Nephron (organoid): Measurements from ENCODE around the gene SPTBN4.
"Not testable (repeated sequence)": the region's sequence is repeated elsewhere in the genome, so short reads cannot be mapped to it uniquely, and the experiment has no call there.

Experiments used
- H3K27ac Mint-ChIP-seq, 3 experiments: 2 replicates each; pipeline ENCODE4 v1.8.0; 2020; ENCODE audit warnings: mixed read lengths in 3 of 3, mild to moderate bottlenecking in 2 of 3, moderate library complexity in 1 of 3
- H3K27me3 Mint-ChIP-seq: 2 replicates; pipeline ENCODE4 v1.8.0; 2021; ENCODE audit warnings: low read depth, mild to moderate bottlenecking, moderate library complexity, mixed read lengths
- H3K36me3 Mint-ChIP-seq: 2 replicates; pipeline ENCODE4 v1.8.0; 2020; ENCODE audit warnings: low read depth, mixed read lengths
- H3K4me1 Mint-ChIP-seq: 2 replicates; pipeline ENCODE4 v1.8.0; 2020; ENCODE audit warnings: mixed read lengths
- H3K4me3 Mint-ChIP-seq, 3 experiments: 2 replicates each; pipeline ENCODE4 v1.8.0; 2020; ENCODE audit warnings: mild to moderate bottlenecking in 3 of 3, mixed read lengths in 3 of 3, moderate library complexity in 2 of 3
- H3K9me3 Mint-ChIP-seq: 2 replicates; pipeline ENCODE4 v1.8.0; 2020; ENCODE audit warnings: mixed read lengths
- CTCF ChIP-seq, 3 experiments: fragments of 200-600 bp; sonication (generic); IDR thresholded peaks; one replicate each; pipeline ENCODE4 v1.5.0; 2021; ENCODE audit warnings: antibody characterized with exemption in 3 of 3; ENCODE audit not compliant: unreplicated experiment in 3 of 3

The SPTBN4 gene

GRCh38 chr19:40555978-40556689 lies 89.3 kb downstream of the SPTBN4 start:
- H3K36me3 Mint-ChIP-seq = no peaks in the 10 kb centered on the region
- H3K4me3 Mint-ChIP-seq = no peak overlapping the region
- TF ChIP-seq CTCF (IDR thresholded peaks at IDR 0.05; ENCODE audit: unreplicated experiment in 3 of 3) = no peak
- H3K27me3 Mint-ChIP-seq = peaks cover 77% of the 10 kb centered on the region
- H3K4me1 Mint-ChIP-seq = no peaks in the 10 kb centered on the region
- H3K27ac Mint-ChIP-seq = no peak overlapping the region
- no peaks in the 10 kb centered on the region for H3K9me3 Mint-ChIP-seq

GRCh38 chr19:40556953-40557530 lies 90.2 kb downstream of the SPTBN4 start:
- no peaks in the 10 kb centered on the region for H3K4me1 Mint-ChIP-seq
- H3K27me3 Mint-ChIP-seq = peaks cover 81% of the 10 kb centered on the region
- TF ChIP-seq CTCF (IDR thresholded peaks at IDR 0.05; ENCODE audit: unreplicated experiment in 3 of 3) = no peak
- H3K4me3 Mint-ChIP-seq = no peak overlapping the region
- H3K36me3 Mint-ChIP-seq = no peaks in the 10 kb centered on the region
- H3K9me3 Mint-ChIP-seq = no peaks in the 10 kb centered on the region
- H3K27ac Mint-ChIP-seq = no peak overlapping the region

DNA sequence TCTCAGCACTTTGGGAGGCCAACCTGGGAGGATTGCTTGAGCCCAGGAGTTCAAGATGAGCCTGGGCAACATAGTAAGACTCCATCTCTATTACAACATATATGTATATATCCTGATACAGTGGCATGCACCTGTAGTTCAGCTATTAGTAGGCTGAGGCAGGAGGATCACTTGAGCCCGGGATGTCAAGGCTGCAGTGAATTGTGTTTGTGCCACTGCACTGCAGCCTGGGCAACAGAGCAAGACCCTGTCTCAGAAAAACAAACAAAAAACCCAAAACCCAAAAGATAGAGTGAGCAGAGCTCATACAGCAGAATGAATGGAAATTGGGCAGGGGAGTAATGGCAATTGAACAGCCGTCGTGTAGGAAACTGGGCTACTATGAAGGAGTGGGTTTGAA lies 92.6 kb downstream of the SPTBN4 start:
- peaks cover 74% of the 10 kb centered on the region for H3K27me3 Mint-ChIP-seq

GRCh38 chr19:40560092-40560507 lies 93.3 kb downstream of the SPTBN4 start:
- H3K27ac Mint-ChIP-seq = no peak overlapping the region
- H3K36me3 Mint-ChIP-seq = no peaks in the 10 kb centered on the region

More for the DNA sequence above, 92.6 kb downstream of the SPTBN4 start:
- Mint-ChIP-seq H3K36me3 (no peaks in the 10 kb centered on the region), H3K27ac (no peak overlapping the region), H3K4me1 (no peaks in the 10 kb centered on the region), H3K9me3 (no peaks in the 10 kb centered on the region), H3K4me3 (no peak overlapping the region)
- no peak for TF ChIP-seq CTCF (IDR thresholded peaks at IDR 0.05; ENCODE audit: unreplicated experiment in 3 of 3)

DNA sequence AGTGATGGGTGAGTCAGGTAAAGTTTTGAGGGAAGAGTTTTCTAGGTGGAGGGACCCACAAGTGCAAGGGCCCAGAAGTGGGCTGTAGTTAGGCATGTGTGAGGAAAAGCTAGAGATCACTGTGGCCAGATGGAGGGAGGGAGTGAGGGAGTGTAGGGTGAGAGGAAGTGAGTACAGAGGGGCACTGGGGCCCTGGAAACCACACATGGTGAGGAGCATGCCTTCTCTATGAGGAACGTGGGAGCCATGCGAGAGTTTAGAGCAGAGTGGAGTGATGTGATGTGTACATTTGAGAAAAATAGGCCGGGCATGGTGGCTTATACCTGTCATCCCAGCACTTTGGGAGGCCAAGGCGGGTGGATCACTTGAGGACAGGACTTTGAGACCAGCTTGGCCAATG lies 95.1 kb downstream of the SPTBN4 start:
- H3K4me3 Mint-ChIP-seq = no peak overlapping the region

More at GRCh38 chr19:40560092-40560507, 93.3 kb downstream of the SPTBN4 start:
- Mint-ChIP-seq H3K4me3 (no peak overlapping the region), H3K4me1 (no peaks in the 10 kb centered on the region), H3K9me3 (no peaks in the 10 kb centered on the region), H3K27me3 (peaks cover 74% of the 10 kb centered on the region)
- TF ChIP-seq CTCF (IDR thresholded peaks at IDR 0.05; ENCODE audit: unreplicated experiment in 3 of 3) = no peak

GRCh38 chr19:40564535-40564934 lies 97.7 kb downstream of the SPTBN4 start:
- H3K4me3 Mint-ChIP-seq, H3K36me3 Mint-ChIP-seq, H3K9me3 Mint-ChIP-seq, H3K4me1 Mint-ChIP-seq, H3K27ac Mint-ChIP-seq: not testable (repeated sequence)
- H3K27me3 Mint-ChIP-seq = peaks cover 83% of the 10 kb centered on the region

More for the DNA sequence above, 95.1 kb downstream of the SPTBN4 start:
- H3K27me3 Mint-ChIP-seq = peaks cover 78% of the 10 kb centered on the region
- H3K27ac Mint-ChIP-seq = no peak overlapping the region
- no peaks in the 10 kb centered on the region for H3K4me1 Mint-ChIP-seq
- no peaks in the 10 kb centered on the region for H3K9me3 Mint-ChIP-seq
- no peak for TF ChIP-seq CTCF (IDR thresholded peaks at IDR 0.05; ENCODE audit: unreplicated experiment in 3 of 3)
- H3K36me3 Mint-ChIP-seq = no peaks in the 10 kb centered on the region
